ENCODE measurements around the gene BAZ1B.
"Not testable (repeated sequence)": the region's sequence is repeated elsewhere in the genome, so short reads cannot be mapped to it uniquely, and the experiment has no call there.

- TF ChIP-seq, protein P1, sequence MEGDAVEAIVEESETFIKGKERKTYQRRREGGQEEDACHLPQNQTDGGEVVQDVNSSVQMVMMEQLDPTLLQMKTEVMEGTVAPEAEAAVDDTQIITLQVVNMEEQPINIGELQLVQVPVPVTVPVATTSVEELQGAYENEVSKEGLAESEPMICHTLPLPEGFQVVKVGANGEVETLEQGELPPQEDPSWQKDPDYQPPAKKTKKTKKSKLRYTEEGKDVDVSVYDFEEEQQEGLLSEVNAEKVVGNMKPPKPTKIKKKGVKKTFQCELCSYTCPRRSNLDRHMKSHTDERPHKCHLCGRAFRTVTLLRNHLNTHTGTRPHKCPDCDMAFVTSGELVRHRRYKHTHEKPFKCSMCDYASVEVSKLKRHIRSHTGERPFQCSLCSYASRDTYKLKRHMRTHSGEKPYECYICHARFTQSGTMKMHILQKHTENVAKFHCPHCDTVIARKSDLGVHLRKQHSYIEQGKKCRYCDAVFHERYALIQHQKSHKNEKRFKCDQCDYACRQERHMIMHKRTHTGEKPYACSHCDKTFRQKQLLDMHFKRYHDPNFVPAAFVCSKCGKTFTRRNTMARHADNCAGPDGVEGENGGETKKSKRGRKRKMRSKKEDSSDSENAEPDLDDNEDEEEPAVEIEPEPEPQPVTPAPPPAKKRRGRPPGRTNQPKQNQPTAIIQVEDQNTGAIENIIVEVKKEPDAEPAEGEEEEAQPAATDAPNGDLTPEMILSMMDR (IDR thresholded peaks at IDR 0.05), result not testable (repeated sequence)
- TF ChIP-seq USF1 (CRISPR knock-in tag; IDR thresholded peaks at IDR 0.05); ZNF138 (CRISPR knock-in tag; conservative IDR thresholded peaks at IDR 0.05); PRRX2 (CRISPR knock-in tag; IDR thresholded peaks at IDR 0.05): not testable (repeated sequence)
Measured at GRCh38 chr7:73430540-73430939, 91.6 kb downstream of the BAZ1B start.

Data from WTC11 (cell line).